ENCODE measurements around the gene CDH4. TPM values are rescaled to one million over a fixed set of nuclear protein-coding genes. Genes with fewer than 3 reads are reported as not detected.

Gene CDH4
- total RNA-seq, 1 donor from 2014 or later, result 0.99 TPM

- TF ChIP-seq, protein P1, sequence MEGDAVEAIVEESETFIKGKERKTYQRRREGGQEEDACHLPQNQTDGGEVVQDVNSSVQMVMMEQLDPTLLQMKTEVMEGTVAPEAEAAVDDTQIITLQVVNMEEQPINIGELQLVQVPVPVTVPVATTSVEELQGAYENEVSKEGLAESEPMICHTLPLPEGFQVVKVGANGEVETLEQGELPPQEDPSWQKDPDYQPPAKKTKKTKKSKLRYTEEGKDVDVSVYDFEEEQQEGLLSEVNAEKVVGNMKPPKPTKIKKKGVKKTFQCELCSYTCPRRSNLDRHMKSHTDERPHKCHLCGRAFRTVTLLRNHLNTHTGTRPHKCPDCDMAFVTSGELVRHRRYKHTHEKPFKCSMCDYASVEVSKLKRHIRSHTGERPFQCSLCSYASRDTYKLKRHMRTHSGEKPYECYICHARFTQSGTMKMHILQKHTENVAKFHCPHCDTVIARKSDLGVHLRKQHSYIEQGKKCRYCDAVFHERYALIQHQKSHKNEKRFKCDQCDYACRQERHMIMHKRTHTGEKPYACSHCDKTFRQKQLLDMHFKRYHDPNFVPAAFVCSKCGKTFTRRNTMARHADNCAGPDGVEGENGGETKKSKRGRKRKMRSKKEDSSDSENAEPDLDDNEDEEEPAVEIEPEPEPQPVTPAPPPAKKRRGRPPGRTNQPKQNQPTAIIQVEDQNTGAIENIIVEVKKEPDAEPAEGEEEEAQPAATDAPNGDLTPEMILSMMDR (IDR thresholded peaks at IDR 0.05), result no peak
- H3K27ac Mint-ChIP-seq (ENCODE audit: unreplicated experiment), result no peak overlapping the region
- H3K4me1 Mint-ChIP-seq (ENCODE audit: low read depth), result no peaks in the 10 kb centered on the region
- H3K4me3 Mint-ChIP-seq (ENCODE audit: unreplicated experiment), result no peak overlapping the region
- peaks cover 4% of the 10 kb centered on the region for H3K36me3 Mint-ChIP-seq (ENCODE audit: low read depth)
- peaks cover 2% of the 10 kb centered on the region for H3K27me3 Mint-ChIP-seq (ENCODE audit: low read depth)
- DNase-seq (ENCODE audit: low spot score), result no peak
- H3K9me3 Mint-ChIP-seq (ENCODE audit: low read depth), result peaks cover 16% of the 10 kb centered on the region
Measured at GRCh38 chr20:61911824-61912223, 659.8 kb downstream of the CDH4 start.

DNA sequence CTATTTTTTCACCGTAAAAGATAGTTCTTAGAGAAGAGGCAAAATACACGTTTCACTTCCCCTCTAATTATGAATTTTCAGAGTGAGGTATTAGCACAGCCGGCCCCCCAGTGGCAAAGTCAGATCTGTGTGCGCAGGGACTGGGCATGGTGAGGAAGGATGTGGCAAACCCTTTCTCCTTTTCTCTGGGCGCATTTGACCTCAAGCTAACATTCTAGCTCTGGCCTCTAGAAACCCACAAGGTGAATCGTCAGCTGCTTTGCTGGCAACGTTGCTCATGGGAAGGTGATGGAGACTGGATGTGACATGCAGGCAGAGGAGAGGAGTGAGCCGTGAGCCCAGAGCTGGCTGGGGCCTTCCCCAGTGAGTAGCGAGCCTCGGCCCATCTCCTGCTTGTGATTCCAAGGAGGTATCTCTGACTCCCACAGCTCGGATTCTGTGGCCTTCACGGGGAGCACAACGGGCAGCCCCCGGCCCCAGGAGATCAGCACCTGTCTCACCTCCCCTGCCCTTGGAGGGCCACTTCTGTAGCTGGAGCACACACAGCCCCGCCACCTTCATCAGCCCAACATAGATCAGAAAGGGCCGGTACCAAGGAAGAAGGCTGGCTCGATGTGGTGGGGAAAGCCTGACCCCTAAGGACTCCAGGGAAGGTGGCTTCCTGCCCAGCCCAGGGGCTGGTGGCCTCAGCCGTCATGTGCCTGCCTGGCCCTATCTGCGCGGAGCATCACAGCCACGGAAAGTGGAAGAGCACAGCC is 660.8 kb downstream of the CDH4 start:
- Mint-ChIP-seq H3K9me3 (ENCODE audit: low read depth) (peaks cover 16% of the 10 kb centered on the region), H3K36me3 (ENCODE audit: low read depth) (peaks cover 4% of the 10 kb centered on the region), H3K4me1 (ENCODE audit: low read depth) (no peaks in the 10 kb centered on the region), H3K27me3 (ENCODE audit: low read depth) (peaks cover 5% of the 10 kb centered on the region), H3K27ac (ENCODE audit: unreplicated experiment) (no peak overlapping the region), H3K4me3 (ENCODE audit: unreplicated experiment) (no peak overlapping the region)
- no peak for DNase-seq (ENCODE audit: low spot score)
- TF ChIP-seq, protein P1 (IDR thresholded peaks at IDR 0.05), result no peak

- H3K4me3 Mint-ChIP-seq (ENCODE audit: unreplicated experiment), result no peak overlapping the region
- no peaks in the 10 kb centered on the region for H3K4me1 Mint-ChIP-seq (ENCODE audit: low read depth)
- DNase-seq (ENCODE audit: low spot score), result no peak
- H3K27ac Mint-ChIP-seq (ENCODE audit: unreplicated experiment), result no peak overlapping the region
- peaks cover 5% of the 10 kb centered on the region for H3K27me3 Mint-ChIP-seq (ENCODE audit: low read depth)
- peaks cover 4% of the 10 kb centered on the region for H3K36me3 Mint-ChIP-seq (ENCODE audit: low read depth)
- TF ChIP-seq, protein P1 (IDR thresholded peaks at IDR 0.05), result no peak
- H3K9me3 Mint-ChIP-seq (ENCODE audit: low read depth), result peaks cover 16% of the 10 kb centered on the region
Measured at GRCh38 chr20:61913423-61914225, 661.6 kb downstream of the CDH4 start.

DNA sequence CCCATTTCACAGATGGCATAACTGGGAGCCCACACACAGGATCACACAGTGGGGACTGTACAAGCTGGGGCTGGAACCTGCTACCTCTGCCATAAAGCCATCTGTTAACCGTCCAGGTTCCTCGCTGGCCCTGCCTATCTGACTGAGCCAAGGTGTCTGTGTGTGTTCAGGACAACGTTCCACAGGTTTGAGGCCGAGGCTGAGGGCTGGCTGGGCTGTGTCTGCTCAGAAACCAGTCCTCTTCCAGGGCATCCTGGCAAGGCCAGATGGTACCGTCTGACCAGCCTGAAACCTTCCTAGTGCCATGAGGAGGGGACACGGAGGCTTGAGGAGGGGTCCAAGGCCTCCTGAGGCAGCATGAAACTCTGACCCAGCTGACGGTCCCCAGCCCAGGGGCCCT is 663.0 kb downstream of the CDH4 start:
- Mint-ChIP-seq H3K27me3 (ENCODE audit: low read depth) (peaks cover 5% of the 10 kb centered on the region), H3K36me3 (ENCODE audit: low read depth) (peaks cover 4% of the 10 kb centered on the region), H3K4me3 (ENCODE audit: unreplicated experiment) (no peak overlapping the region), H3K9me3 (ENCODE audit: low read depth) (peaks cover 15% of the 10 kb centered on the region), H3K4me1 (ENCODE audit: low read depth) (no peaks in the 10 kb centered on the region), H3K27ac (ENCODE audit: unreplicated experiment) (no peak overlapping the region)
- no peak for DNase-seq (ENCODE audit: low spot score)
- TF ChIP-seq, protein P1 (IDR thresholded peaks at IDR 0.05), result no peak

- no peak overlapping the region for H3K4me3 Mint-ChIP-seq (ENCODE audit: unreplicated experiment)
- no peaks in the 10 kb centered on the region for H3K4me1 Mint-ChIP-seq (ENCODE audit: low read depth)
- TF ChIP-seq, protein P1 (IDR thresholded peaks at IDR 0.05), result no peak
- H3K9me3 Mint-ChIP-seq (ENCODE audit: low read depth), result peaks cover 4% of the 10 kb centered on the region
- peaks cover 5% of the 10 kb centered on the region for H3K27me3 Mint-ChIP-seq (ENCODE audit: low read depth)
- no peak overlapping the region for H3K27ac Mint-ChIP-seq (ENCODE audit: unreplicated experiment)
- no peak for DNase-seq (ENCODE audit: low spot score)
- H3K36me3 Mint-ChIP-seq (ENCODE audit: low read depth), result no peaks in the 10 kb centered on the region
Measured at GRCh38 chr20:61916318-61916891, 664.3 kb downstream of the CDH4 start.
